SU-DHL-6 (cell line): ENCODE data around the gene EXT2.

ENCODE experiments used
- H2AFZ ChIP-seq: fragments of 200-600 bp; sonication (generic); 2 replicates; pipeline ENCODE4 v1.6.1; 2014; ENCODE audit warnings: low read depth, mild to moderate bottlenecking, moderate library complexity, mixed read lengths, antibody characterized with exemption, low read length; ENCODE audit not compliant: severe bottlenecking
- H3F3A ChIP-seq: fragments of 200-600 bp; shearing (Covaris generic); 2 replicates; pipeline ENCODE4 v1.6.0; 2016; ENCODE audit warnings: antibody characterized with exemption, mild to moderate bottlenecking; ENCODE audit not compliant: insufficient read depth
- H3K27ac ChIP-seq: fragments of 200-600 bp; sonication (generic); 2 replicates; pipeline ENCODE4 v1.5.1; 2016; ENCODE audit warnings: low read depth, mild to moderate bottlenecking, low read length, moderate library complexity, mixed read lengths
- H3K27me3 ChIP-seq: fragments of 200-600 bp; sonication (generic), shearing (Covaris generic); 2 replicates; pipeline ENCODE4 v1.6.0; 2014; ENCODE audit warnings: mild to moderate bottlenecking, low read length
- H3K36me3 ChIP-seq: fragments of 200-600 bp; sonication (generic); 2 replicates; pipeline ENCODE4 v1.6.1; 2014; ENCODE audit warnings: mild to moderate bottlenecking, low read length, mixed read lengths
- H3K4me2 ChIP-seq: fragments of 300-600, 200-600 bp; shearing (Covaris generic), sonication (generic); 2 replicates; pipeline ENCODE4 v1.6.0; 2014; ENCODE audit warnings: low read length, low read depth, mild to moderate bottlenecking; ENCODE audit not compliant: poor library complexity, severe bottlenecking
- H3K4me3 ChIP-seq: fragments of 200-600 bp; sonication (generic); 2 replicates; pipeline ENCODE4 v1.5.1; 2014; ENCODE audit warnings: antibody characterized with exemption, low read length, mild to moderate bottlenecking, mixed read lengths; ENCODE audit not compliant: insufficient read depth, poor library complexity, severe bottlenecking
- H3K79me2 ChIP-seq: fragments of 200-600 bp; sonication (generic); 2 replicates; pipeline ENCODE4 v1.6.1; 2014; ENCODE audit warnings: mild to moderate bottlenecking, low read length, moderate library complexity; ENCODE audit not compliant: insufficient read depth
- H3K9ac ChIP-seq: fragments of 200-600 bp; sonication (generic); 2 replicates; pipeline ENCODE4 v1.7.0; 2014; ENCODE audit warnings: mild to moderate bottlenecking, low read length
- H3K9me2 ChIP-seq: fragments of 200-600 bp; sonication (generic); replicated peaks from 2 replicates; pipeline ENCODE4 v1.6.1; 2014; ENCODE audit warnings: low read length; ENCODE audit not compliant: insufficient read depth
- H3K9me3 ChIP-seq: fragments of 200-600 bp; sonication (generic); 2 replicates; pipeline ENCODE4 v1.6.1; 2014; ENCODE audit warnings: low read length, mixed read lengths; ENCODE audit not compliant: insufficient read depth
- H4K20me1 ChIP-seq: fragments of 200-600 bp; sonication (generic); 2 replicates; pipeline ENCODE4 v1.6.1; 2014; ENCODE audit warnings: low read depth, mild to moderate bottlenecking, antibody characterized with exemption, low read length, moderate library complexity, mixed read lengths
- EZH2phosphoT487 ChIP-seq: fragments of 200-600 bp; sonication (generic), shearing (Covaris generic); conservative IDR thresholded peaks from 2 replicates; pipeline ENCODE4 v1.6.1; 2018; ENCODE audit warnings: mild to moderate bottlenecking, antibody characterized with exemption, low read length, moderate library complexity, mixed read lengths
- TF ChIP-seq, protein P1 (sequence below): fragments of 200-600 bp; sonication (generic); IDR thresholded peaks from one replicate; pipeline ENCODE4 v1.5.1; 2017; ENCODE audit warnings: antibody characterized with exemption, mild to moderate bottlenecking, low read length, moderate library complexity; ENCODE audit not compliant: insufficient read depth, poor library complexity, severe bottlenecking

The EXT2 gene

DNA sequence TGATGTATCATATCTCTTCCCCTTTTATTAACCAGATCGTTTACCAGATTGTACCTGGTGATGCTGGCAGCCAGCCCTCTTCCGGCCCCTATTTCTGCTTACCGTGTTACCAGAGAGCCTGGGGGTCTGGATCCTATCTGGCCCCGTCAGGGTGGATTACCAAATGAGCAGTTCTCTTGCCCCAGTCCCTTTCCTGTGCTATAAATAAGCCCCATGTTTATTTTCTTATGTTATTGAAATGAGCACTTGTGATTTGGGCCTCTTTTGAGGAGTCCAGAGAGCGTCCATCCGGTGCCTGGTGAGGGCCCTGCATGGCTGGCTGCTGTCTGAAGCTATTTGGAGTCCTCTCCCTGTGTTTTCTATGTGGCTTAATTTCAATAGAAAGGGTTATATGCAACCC lies 154.9 kb downstream of the EXT2 start:
- H3K4me2 ChIP-seq: no peak overlapping the region
- H2AFZ ChIP-seq: no peak overlapping the region
- H3K9me3 ChIP-seq: peaks cover 14% of the 10 kb centered on the region; the same call in 1 of the 2 replicates
- no peaks in the 10 kb centered on the region for H3K9me2 ChIP-seq
- 0 out of 2 replicates have a peak, but pooled peaks cover 6% of the 10 kb centered on the region for H3K36me3 ChIP-seq
- TF ChIP-seq EZH2phosphoT487: no peak
- TF ChIP-seq, protein P1, sequence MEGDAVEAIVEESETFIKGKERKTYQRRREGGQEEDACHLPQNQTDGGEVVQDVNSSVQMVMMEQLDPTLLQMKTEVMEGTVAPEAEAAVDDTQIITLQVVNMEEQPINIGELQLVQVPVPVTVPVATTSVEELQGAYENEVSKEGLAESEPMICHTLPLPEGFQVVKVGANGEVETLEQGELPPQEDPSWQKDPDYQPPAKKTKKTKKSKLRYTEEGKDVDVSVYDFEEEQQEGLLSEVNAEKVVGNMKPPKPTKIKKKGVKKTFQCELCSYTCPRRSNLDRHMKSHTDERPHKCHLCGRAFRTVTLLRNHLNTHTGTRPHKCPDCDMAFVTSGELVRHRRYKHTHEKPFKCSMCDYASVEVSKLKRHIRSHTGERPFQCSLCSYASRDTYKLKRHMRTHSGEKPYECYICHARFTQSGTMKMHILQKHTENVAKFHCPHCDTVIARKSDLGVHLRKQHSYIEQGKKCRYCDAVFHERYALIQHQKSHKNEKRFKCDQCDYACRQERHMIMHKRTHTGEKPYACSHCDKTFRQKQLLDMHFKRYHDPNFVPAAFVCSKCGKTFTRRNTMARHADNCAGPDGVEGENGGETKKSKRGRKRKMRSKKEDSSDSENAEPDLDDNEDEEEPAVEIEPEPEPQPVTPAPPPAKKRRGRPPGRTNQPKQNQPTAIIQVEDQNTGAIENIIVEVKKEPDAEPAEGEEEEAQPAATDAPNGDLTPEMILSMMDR: no peak
- H4K20me1 ChIP-seq: no peaks in the 10 kb centered on the region
- no peak overlapping the region for H3K27ac ChIP-seq
- H3F3A ChIP-seq: no peaks in the 10 kb centered on the region
- no peaks in the 10 kb centered on the region for H3K27me3 ChIP-seq
- H3K9ac ChIP-seq: no peak overlapping the region
- H3K4me3 ChIP-seq: no peak overlapping the region
- no peaks in the 10 kb centered on the region for H3K79me2 ChIP-seq

DNA sequence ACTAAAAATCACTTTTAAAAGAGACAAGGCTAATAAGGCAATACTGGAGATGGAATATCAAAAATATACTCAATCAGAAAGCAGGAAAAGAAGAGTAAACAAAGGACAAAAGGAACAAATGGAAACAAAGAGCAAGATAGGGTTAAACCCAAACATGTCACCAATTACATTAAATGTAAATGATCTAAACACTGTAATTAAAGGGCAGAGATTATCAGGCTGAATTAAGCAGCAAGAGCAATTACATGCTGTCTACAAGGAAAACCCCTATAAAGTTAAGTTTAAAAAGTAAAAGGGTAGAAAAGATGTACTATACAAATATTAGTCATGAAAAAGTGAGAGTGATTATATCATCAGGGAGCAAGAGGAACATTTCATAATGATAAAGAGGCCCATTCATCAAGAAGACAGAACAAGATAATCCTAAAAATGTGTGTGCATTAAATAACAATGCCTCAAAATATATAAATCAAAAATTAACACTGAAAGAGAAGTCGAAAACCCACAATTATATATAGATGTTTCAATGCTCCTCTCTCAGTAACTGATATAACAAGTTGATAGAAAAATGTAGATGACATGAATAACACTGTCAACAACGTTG lies 157.6 kb downstream of the EXT2 start:
- H2AFZ ChIP-seq: no peak overlapping the region
- H3K9me3 ChIP-seq: peaks cover 14% of the 10 kb centered on the region; the same call in 1 of the 2 replicates
- H3F3A ChIP-seq: no peaks in the 10 kb centered on the region
- H3K36me3 ChIP-seq: 0 out of 2 replicates have a peak, but pooled peaks cover 6% of the 10 kb centered on the region
- H3K9me2 ChIP-seq: no peaks in the 10 kb centered on the region
- H3K79me2 ChIP-seq: no peaks in the 10 kb centered on the region
- H3K27ac ChIP-seq: no peak overlapping the region
- no peaks in the 10 kb centered on the region for H4K20me1 ChIP-seq
- no peak overlapping the region for H3K9ac ChIP-seq
- no peak overlapping the region for H3K4me3 ChIP-seq
- no peaks in the 10 kb centered on the region for H3K27me3 ChIP-seq
- TF ChIP-seq, protein P1: no peak
- TF ChIP-seq EZH2phosphoT487: no peak
- no peak overlapping the region for H3K4me2 ChIP-seq

DNA sequence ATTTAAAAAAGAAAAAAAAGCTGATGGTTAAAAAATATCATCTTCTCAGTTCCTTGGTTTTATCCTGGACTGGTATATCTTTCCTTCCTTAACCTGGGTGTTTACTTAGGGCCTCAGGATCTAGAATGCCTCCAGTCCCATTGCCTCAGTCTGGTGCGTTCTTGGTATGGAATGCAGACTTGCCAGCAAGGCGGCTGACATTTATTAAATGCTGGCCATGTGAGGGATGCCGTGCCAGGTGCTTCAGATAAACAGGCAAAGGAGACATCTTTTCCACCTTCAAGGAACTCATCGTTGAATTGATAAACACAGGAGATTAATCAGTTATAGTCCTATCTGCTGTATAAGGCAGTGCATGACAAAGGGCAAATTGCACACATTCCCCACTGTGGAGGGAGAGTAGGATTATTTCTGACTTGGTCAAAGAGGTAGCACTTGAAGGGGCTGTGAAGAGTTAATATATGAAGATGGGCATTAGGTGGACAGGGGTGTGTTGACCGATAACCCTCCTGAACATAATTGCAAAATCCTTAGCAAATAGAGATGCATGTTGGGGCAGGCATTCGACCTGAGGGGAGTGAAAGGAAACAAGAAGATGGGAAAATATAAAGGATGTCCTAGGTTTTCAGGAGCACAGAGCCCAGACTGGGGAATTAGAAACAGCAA lies 160.1 kb downstream of the EXT2 start:
- no peak for TF ChIP-seq EZH2phosphoT487
- TF ChIP-seq, protein P1: no peak
- no peak overlapping the region for H3K27ac ChIP-seq
- no peaks in the 10 kb centered on the region for H3K27me3 ChIP-seq
- no peak overlapping the region for H3K9ac ChIP-seq
- no peaks in the 10 kb centered on the region for H3F3A ChIP-seq
- H3K36me3 ChIP-seq: 0 out of 2 replicates have a peak, but pooled peaks cover 6% of the 10 kb centered on the region
- H3K9me3 ChIP-seq: peaks cover 14% of the 10 kb centered on the region; the same call in 1 of the 2 replicates
- H3K9me2 ChIP-seq: no peaks in the 10 kb centered on the region
- no peak overlapping the region for H3K4me3 ChIP-seq
- no peak overlapping the region for H3K4me2 ChIP-seq
- H4K20me1 ChIP-seq: no peaks in the 10 kb centered on the region
- no peaks in the 10 kb centered on the region for H3K79me2 ChIP-seq
- no peak overlapping the region for H2AFZ ChIP-seq
